ENCODE results near the gene EVX1.

EVX1 gene

DNA sequence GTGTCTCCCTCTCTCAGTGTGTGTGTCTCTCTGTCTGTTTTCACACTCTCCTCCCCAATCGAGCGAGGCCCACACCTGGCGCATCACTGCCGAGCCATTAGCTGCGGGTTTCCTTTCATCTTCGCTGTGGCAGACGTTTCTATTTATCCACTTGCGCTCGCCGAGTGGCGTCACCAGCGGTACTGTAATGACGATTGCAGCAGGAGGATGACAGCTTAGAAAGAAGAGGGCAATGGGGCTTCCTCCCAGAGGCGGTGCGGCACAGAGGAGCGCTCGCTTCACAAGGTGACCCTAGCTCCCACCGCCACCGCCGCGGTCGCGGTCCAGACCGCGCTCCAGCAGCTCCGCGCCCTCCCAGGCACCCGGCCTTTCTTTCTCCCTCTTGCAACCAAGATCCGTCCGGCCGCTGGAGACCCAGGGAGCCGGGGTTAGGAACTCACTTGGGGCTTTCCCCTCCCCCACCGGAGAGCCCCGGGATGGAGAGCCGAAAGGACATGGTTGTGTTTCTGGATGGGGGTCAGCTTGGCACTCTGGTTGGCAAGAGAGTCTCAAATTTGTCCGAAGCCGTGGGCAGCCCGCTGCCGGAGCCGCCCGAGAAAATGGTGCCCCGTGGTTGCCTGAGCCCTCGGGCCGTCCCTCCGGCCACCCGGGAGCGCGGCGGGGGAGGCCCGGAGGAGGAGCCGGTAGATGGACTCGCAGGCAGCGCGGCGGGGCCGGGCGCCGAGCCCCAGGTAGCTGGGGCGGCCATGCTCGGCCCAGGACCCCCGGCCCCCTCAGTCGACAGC lies at the start of gene EVX1:
TSS of gene EVX1 (plus strand) at position 248 of the 785 bp plus-strand sequence. CDS start at position 477, 229 bp downstream.
- DNase-seq, result peak; percentile 34 to 43

DNA sequence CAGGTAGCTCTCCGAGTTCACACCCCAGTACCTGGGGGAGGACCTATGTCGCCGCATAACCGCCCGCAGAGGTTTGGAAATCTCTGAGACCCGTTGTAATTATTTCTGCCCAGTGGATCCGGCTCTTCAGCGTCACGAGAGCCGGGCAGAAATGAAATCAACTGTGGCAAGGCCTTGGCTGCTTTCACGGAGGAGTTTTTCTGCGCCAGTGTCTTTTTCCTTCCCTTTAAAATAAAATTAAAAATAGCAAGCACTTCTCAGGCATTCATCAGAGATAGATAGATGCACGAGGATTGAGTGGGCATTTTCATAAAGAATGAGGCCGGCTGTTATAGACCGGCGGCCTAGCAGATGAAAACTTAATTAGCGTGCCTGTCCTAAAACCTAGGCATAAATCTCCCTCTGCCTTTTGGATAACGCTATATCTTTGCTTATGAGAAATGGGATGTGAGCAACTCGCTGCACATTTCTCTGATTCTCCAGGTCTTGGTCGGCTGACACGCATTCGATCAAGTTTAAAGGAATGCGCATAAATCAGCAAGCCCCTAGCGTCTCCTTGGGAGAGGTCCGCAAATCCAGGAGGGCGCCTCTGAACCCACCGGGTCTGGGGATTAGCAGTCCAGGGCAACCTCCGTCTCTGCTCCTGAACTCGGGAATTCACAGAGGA lies 49.1 kb upstream of the EVX1 start:
- DNase-seq, result no peak

DNA sequence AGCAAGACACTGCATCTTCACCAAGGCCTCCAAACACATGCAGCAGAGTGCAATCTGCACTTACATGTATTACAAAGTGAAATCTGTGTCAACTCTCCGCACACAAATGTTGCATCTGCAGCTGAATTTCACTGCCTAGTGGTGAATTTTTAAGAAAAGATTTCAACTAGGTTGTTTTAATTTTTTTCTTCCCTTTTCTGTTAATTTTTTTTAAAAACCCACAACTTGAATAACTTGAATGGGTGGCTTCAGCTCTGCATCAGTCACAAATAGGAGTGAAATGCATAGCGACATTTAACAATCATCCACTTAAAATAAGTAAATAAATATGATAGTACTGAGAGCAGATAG lies 48.6 kb upstream of the EVX1 start:
- no peak for DNase-seq

DNA sequence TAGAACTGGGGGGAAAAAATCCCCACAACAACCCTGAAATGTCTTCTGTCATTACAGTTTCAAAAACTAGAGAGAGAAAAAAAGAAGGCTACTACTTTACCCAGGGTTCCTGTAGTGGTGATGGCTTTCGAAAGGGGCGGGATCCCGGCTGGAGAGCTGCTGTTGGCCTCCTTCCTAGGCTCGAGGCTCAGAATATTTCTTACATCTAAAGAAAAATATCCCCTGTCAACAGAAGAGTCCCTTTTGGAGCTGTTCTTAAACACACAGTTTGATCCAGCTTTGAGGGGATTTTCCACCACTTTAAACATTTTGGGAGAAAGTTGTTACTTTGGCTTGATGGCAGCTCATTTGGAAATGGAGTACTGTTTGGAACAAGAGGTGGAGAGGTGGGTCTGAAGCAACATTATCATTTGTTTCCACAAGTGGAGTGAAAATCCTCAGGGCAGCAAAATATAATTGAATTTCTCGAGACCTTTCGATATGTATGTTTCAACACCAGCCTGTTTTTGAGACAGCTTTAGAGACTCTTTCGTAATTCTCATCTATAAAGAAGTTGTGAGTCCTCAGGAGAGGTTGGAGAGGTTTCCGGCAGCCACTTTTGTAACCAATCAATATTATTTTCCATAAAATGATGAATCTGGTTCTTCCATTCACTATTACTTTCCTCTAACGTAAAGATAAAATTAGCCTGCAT lies 47.8 kb upstream of the EVX1 start:
- no peak for DNase-seq

DNA sequence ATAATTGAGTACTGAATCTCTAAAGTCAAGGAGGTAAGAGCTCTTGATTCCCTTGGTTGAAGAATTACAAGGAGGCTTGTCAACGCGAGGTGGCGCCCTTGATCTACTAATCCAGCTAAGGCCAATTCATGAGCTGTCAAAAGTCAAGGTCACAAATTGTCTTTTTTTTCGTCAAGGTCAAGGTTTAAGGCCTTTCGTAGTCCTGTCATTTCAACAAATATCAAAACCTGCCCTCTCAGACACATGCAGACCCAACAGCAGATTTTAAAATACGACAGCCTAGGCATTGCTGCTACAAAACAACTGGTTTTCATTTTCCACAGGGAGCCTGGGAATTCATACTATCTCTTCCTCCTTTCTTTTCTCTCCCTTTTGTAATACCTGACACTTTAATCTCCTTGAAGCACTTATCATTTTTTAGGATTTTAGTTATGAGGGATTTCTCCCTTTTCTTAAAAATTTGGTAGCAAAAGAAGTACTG lies 46.3 kb upstream of the EVX1 start:
- peak; percentile 52 to 56 for DNase-seq

DNA sequence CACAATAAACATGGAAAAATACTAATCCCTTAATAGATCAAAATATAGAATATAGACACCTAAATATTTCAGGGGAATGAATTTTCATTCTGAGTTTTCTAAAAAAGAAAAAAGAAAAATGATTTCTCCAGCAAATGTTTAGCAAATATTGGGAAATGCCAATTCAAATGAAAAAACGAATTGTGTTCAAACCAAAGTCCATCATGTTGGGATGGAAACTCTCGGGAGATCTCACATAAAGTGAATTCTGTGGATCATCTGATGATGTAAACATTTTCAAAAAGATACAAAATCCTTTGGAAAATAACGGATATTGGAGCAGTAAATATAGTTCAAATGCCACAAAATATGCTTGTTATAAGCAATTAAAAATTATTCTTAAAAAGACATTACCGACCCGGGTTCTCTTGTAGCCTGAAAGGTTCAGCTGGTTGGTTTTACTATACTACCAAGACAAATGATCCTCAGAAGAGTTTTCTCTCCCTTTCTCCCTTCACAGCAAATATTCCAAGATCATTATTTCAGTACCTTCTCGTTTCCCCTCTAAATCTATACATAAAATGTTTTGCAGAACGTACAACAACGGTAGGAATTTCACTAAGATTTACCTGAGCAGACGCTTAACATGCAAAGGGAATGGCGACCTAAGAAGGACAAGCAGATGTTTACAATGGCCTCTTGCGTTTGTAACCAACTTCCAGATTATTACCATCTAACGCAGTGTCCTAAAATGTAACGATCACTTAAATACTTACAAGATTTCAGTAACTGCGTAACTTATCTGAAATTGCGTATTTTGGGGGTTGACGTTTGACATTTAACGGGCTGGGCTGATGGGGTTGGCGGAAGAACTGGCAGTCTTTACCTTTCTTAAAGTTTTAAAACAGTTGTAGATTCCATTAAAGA lies 45.2 kb upstream of the EVX1 start:
- no peak for DNase-seq

DNA sequence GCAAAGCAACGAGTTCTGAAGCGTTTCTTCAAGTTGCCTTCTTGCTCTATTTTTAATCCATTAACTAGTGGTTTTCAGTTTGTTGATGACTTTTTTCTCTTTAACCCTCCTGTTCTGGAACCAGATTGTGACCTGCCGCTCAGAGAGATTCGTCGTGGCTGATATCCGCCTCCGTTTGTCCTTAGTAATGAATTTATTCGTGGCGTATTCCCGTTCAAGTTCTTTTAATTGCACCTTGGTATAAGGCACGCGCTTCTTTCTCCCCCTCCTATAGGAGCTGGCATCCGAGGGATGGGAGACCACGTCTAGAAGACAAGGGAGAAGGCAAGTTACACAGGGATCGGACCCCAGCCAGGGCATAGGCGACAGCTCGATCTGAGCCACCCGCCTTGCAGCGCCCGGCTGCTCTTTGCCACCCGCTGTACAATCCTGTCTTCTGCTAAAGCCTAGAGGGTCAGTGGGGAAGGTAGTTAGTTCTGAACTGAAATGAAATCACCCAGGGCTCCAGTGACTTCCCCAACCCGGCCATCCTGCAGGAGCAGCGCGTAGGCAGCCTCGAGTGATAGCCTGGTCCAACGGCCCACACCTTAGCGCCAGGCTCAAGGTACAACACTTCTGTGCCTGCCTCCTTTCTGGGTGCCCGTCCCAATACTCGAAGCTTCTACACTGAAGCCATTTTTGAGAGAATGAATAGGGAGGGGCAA lies 44.3 kb upstream of the EVX1 start:
- DNase-seq, result no peak

DNA sequence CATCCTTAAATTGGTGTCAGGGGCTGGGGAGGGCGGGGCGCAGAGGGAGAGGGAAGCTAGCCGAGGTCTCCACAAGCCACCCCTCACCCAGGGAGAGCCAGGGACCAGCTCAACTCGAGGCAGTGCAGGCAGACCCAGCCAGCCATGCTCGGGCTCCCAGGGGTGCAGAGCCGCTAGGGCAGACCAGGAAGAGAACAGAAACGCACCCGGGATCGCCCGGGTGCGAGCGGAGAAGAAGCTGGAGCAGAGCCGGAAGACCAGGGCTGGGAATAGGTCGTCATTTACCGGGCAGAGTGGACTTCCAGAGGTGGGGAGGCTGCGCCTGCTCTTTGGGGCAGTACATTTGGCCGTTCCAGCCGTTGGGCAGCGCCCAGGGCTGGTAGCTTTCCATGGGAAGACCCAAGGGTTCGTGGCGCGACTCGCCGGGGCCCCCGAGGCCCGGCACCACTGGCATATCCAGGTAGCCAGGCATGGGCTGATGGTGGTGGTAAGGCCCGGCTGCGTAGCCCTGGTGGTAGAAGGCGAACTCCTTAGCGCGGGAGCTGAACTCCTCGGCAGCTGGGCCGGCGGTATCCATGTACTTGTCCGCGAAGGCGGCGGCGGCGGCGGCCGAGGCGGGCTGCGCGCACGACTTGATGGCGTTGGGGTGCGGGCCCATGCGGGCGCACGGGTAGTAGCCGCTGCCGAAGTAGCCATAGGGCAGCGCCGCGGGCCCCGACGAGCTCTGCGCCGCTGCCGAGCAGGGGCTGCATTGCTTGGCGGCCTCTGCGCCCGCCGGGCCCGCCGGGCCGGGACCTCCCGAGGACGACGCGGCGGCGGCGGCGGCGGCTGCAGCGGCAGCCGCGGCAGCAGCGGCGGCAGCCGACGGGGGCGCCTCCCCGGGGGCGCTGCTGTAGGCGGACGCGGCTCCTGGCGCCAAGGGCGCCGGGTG lies 43.5 kb upstream of the EVX1 start:
- DNase-seq, result no peak

DNA sequence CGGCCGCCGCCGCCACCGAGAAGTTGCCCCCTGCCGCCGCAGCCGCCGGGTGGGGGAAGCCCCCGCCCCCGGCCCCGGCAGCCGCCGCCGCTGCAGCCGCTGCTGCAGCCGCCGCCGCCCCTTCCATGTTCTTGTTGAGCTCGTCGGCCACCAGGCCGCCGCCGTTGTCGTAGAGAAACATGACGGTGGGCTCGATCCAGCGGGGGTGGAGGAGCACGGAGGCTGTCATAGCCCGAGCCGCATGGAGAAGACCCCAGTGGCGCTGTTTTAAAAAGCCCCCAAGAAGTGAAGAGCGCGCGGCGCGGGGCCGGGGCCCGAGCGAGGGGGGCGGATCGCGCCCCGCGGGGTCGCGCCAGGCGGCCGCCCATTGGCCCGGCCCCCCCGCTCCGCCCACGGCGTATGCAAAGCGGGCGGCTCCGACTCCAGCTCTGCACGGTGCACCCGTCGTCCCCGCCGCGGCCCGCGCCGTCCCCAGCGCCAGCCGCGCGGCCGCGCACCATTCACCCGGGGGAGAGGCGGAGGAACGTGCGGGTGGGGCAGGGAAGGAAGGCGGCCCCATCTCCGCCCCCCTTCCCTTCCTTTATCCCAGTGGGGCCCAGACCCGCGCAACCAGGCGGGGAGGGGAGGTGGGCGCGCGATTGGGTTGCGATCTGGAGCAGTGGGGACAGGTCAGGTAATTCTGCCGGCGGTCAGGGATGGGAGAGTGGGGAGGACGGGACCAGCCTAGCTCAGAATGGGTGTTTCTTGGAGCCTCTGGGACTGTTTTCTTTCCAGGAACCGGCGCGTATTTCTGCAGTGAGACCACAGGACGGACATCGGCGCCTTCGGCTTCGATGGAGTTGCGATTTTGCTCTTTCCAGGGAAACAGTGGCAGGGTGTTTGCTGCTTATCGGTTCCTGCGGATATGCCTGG lies 42.5 kb upstream of the EVX1 start, which contains the start of gene HOXA13:
TSS of gene HOXA13 (minus strand) at position 243 of the 912 bp plus-strand sequence. CDS start at position 229, 14 bp downstream.
- peak; percentile 69 to 82 for DNase-seq

DNA sequence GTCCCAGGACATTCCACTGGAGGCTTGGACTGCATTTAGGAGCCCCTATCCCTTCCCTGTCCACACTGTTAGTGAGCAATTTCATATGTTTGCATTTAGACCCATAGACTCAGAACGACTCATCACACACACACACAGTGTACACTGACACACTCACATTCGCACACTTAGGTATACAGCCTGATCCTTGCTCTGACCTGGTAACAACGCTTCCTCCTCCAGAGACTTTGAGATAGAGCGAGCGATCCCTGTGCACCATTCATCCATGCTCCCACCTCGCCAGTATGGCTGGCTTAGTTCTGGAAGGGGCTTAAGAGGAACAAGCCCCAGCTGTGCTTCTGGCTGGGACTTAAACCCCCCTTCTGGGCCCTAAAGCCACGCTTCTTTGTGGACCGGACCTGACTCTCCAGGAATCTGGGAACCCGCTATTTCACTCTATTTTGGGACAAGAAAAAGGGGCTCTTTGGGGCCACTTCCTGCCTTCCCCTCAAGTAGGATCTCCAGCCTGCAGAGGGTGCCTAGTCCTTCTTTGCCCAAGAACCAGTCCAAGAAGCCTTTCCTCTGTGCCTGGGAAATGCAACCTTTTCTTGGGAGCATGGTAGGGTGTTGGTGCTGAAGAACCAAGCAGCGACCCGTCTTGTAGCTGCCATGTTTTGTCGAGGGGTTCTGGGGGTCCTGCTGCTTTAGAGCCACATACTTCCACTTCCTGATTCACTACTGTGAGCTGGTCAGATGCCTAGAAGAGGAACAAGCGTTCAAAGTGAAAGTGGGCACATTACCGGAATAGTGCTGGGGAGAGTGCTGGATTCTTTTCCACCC lies 41.6 kb upstream of the EVX1 start:
- no peak for DNase-seq

DNA sequence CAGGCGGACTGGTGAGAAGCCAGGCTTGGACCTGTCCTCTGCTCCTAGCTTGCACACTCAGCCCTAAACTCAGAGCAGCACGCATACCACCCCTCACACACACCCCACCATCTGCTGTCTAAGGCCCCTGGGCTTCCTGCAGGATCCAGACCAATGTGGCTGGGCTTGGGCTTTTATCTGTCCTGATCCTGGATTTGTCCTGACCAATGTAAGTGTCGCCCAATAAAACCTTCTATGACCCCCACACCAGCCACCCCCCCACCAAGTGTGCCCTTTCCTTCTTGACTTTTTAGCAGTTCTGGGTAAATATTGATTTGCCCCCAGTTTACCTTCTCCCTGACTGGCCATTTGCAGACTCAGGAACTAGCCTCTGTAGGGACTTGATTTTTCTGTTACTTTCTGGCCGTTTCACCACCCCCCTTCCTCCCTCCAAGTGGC lies 41.0 kb upstream of the EVX1 start:
- DNase-seq, result no peak

DNA sequence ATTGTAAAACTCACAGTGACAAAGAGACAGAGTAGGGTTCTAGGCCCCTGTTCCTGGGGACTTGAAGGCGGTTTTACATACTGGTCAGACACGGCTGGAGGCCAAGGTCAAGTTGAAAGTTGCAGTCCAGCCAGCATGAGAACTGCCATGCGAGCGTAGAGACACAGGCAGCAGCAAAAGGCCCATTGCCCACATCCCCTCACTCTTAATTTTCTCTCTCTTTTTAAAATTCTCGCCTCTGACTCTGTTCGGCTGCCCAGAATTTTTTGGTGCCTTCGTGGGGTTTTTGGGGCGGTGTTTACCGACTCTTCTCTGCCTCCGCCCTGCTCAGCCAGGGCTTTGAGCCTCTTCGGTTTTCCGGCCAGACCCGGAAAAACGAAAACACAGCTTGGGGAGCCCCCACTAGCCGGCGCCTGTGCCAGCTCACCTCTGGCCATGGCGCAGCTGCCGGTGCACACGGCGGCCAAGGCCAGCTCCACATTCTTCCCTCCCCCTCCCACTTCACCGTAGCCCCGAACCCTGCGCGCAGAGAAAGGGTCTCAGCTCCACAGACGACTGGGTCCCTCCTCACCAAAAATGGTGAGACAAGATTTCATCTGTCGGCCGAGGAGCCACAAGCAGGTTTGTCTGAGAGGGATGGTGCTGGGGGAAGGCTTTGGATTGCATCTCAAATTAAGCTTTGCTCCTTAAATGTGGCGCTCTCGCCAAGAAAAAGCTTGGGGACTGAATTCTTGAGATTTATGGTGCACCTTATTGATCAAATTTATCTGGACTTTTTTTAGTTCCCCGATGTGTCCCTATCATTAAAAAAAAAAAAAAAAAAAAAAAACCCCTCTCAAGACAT lies 40.4 kb upstream of the EVX1 start:
- DNase-seq, result no peak

DNA sequence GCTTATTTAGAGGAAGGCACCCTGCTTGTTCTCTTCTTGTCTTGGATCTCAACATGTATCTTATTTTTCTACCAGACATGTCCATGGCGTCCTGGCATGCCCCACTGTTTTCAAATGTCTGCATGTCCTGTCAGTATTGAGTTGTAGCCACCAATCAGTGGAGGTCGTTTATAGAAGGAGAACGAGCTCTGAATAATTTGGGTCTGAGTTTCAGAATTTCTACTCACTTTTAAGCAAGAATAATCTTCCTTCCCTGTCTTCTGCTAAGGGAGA lies 39.8 kb upstream of the EVX1 start:
- no peak for DNase-seq

DNA sequence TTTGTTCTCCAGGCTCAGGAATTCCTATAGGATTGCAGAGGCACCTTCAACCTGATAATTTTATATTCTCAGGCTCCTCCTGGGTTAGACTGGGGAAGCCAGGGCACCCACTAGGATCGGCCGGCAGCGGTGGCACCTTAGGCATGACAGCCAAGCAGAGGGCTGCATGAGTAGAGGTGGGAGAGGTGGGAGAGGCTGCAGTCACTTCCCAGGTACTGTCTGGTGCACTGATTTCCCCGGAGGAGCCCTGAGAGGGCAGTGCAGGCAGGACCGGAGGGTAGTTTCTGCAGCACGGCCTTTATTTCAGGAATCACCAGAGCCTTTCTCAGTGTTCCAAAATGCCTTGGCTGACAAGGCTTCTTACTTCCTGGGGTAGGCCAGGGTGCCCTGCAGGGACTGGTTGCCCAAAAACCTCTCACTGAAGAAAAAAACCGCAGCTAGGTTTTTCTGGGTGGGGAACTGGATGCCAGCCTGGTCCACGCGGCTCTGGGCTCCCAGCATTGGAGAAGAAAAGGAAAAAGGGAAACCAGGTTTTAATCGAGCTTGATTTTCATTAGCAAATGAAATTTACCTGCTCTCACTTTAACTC lies 39.1 kb upstream of the EVX1 start:
- no peak for DNase-seq

DNA sequence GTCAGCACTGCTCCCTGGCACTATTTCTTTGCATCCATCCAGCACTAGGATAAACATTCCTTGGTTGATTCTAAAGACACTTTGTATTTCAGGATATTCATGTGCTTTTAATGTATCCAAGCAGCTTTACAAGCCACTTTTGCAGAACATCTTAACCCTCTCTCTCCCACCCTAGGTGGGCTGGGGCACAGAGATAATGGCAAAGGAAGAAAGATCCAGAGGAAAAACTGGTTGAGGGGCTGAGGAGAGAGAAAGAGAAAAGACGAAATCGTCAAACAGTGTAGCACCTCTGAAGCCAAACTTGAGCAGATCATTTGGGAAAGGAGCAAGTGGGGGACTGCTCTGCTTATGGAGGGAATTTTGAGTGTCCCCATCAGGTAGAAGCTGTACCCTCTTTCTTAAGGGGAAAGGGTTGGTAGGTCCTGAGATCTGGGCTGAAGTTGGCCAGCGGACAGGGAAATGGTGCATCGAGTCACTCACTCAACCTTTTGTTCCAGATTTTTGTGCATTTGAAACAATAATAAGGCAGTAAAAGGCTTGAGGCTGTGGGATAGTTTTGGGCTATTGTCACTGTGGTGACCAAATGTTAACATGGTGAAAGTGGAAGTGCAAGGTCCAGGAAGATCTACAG lies 38.5 kb upstream of the EVX1 start:
- DNase-seq, result no peak

DNA sequence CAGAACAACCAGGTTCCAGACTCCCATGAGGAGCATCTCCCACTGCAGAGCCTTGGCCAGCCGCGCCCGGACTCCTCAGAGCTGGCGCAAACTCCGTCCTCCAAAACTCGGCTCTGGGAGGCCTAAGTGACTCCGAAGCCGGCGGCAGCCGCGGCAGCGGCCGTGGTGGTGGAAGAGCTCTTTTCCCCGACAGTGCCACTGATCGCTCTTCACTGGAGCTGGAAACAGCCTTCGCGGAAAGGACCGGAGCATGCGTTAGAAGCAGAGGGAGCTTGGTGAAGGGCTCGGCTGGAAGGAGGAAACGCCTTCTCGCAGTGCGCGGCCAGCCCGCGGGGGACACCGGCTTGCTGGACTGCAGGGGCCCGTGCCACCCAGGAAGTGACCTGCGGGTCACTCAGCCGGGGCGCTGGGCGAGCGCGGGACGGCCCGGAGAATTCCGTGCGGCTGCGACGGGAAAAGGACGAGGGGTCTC lies 37.7 kb upstream of the EVX1 start:
- DNase-seq, result no peak

Measured in NCI-H1930 (cell line).